Inflammatory macrophage (primary cell): ENCODE measurements around the gene PDE7B.
"Not testable (repeated sequence)": the region's sequence is repeated elsewhere in the genome, so short reads cannot be mapped to it uniquely, and the experiment has no call there.

Source experiments
- DNase-seq, 2 donors: peaks; one replicate each; pipeline ENCODE4 v3.0.0-alpha.2; 2020 to 2022

The PDE7B gene

DNA sequence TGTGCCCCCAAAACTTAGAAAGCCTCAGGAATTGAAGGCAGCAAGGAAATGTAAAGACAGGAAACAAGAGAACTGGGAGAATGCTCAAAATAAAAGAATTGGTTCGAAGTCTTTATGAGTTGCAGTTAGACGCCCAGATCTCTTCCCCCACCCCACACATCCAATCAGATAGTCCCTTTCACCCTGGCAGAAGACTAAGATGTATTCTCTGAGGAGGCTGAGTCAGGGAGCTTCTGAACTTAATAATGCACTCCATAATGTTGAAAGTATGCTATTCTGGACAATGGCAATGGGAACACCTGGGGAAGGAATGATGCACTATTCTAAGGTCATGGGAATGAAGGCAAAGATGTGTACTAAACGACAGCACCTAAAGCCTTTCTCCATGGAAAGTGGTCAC, 225.0 kb downstream of the PDE7B start:
- no peak for DNase-seq

DNA sequence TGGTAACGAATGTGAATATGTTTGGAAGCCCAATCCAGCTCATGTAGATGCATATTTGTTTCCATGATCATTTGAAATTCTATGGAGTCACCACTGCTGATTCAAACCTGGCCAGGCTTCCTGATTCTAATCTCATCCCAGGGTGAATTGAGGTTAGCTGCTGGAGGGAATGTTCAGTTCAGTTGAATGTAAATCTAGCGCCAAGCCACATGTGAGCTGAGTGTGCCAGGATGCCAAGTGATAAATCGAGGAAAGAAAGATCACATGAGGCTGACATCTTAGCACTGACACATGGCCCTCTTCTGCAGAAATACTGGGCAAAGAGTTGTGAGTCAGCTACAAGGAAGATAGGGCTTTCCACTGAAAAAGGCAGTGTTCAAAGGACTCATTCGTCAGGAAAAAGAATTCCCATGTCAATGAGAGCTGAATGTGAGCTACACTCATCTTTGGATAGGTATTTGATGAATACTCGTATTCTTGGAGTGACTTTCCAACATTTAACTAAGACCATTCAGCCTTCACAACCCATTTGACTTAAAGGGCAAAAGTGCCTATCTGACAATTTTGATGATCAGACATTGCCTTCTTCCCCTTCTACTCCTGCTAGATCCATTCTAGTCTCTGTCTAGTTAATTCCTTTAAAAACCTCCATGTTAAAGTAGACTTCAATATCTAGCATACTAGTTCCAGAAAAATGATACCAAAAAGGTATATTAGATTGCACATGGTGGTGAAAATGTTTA, 226.5 kb downstream of the PDE7B start:
- DNase-seq, result no peak

DNA sequence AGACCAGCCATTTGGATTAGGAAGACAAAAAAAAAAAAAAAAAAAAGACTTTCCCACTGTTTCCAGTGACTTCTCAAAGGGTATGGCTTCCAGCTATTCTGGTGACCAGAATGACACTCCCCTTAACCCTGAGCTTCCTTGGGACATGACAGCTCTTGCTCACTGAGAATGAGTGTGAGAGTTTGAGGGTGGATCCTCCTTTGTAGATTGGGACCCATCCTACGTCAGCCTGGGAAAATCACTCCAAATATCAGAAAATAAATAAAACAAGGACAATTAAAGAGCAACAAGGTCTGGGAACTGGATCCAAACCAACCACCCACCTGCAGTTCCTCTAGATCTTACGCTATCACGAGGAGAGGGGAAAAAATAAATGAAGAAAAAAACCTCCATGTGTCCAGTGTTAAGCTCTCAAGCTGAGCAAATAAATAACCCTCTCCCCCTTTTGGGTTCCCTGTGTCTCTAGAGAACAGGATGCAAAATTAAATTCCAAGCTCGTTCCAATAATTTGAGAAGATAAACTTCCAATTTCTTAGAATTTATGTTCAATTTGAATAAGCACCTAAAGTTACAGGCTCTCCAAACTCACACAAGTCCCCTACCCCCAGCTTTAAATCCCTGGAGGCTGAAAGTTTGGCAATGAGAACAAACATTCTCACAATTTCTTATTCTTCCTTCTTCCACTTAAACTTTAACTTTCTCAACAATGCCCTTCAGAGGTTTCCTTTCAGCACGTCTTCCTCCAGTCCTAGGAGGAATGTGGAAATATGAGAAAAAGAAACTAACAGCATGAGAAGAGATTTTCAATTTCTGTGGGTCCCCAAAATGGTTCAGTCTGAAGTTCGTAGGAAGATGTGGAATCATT, 228.4 kb downstream of the PDE7B start:
- no peak for DNase-seq

DNA sequence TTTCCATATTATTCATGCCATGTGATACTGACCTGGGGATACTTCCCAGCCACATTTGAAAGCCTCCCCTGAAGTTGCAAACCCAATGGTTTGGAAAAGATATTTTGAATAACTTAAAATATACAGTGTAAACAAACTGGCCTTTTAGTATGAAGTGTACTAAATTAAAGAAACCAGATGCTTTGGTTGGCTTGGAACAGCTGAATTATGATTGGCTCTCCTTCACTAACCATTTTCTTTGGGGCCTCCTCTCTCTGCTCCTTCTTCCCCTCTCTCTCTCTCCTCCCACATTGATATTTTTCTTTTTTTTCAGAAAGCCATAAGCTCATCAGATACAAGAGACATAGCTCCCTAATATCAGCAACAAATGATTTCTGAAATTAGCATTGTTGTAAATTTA, 232.0 kb downstream of the PDE7B start:
- no peak for DNase-seq

DNA sequence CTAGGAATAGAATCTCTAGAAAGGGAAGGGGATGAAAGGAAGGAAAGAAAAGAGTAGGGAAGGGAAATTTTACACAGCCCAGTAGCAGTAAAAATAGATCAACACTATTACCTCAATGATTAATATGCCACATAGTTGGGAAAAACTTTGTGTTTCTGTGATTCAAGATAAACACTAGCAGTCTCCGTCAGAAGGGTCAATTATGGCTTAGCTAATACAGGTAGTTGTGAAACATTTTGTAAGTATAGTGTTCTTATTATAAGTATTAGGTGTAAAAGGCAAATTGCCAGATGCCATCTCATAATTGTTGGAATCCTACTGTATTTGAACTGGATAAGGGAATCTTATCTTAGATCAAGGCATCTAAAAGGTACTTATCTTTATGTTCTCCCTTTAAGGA, 232.9 kb downstream of the PDE7B start:
- no peak for DNase-seq

DNA sequence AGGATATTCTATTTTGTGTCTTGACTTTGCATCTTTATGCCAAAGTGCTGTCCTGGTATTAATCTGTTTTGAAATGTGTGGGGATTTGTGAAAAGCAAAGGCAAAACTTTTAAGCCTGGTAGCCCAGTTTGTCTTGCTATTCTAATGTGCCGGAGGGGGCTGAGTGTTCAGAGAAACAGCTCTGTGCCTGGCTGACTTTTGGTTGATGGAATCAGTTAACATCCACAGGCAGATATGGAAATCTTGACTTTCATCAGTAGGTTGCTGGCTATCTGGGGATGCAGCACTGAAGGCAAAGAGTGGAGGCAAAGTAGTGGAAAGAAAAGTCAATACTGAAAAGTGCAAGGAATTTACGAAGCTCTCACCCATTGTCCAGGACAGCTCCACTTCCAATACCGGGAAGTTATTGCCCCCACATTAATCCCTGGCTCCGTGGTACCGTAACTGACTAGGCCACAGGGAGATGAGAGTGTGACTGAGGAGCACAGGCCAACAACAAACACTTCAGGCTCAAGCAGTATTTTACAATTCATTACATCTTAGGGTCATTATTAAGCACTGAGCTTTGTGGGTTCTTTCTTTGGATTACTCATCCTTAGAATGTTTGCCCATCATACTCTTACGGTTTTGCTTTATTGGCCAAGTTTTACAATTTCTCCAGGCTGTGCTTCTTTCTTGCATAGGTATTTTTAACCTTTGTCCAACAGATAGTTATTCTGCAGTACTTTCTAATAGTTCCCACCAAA, 234.0 kb downstream of the PDE7B start:
- DNase-seq, result no peak

DNA sequence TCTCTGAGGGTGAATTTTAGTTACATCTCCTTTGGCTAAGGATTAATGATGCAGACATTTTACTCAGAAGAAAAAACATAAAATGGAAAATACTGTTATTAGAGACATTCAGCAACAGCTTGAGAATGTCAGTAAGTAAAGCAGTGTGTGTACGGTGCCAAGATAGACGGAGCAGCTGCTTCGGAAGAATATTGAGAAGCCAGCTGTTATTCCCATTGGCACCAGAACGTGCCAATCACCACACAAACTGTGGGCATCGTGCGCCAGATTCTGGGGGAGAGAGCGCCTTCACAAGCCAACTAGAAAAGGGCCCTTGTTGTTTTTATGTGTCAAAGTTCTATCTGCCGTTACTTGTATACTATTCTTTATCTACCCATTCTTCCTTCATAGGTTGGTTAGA, 235.2 kb downstream of the PDE7B start:
- no peak for DNase-seq

DNA sequence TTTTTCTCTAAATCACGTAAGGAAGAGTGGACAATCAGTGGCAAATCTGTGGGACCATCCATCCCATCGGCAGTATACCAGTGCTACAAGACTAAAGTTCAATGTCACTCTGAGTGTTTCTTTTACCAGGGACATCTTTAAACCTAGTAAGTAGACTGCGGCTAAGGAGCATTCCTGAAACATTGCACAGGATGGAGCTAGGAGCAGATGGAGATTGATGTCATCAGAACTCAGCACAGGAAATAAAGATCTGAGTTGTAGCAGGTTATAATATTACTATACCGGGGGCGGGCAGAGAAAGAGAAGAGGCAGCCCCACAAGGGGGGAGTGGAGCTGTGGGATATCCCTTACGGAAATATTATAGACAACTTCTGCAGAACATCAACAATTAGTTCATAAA, 236.5 kb downstream of the PDE7B start:
- no peak for DNase-seq

DNA sequence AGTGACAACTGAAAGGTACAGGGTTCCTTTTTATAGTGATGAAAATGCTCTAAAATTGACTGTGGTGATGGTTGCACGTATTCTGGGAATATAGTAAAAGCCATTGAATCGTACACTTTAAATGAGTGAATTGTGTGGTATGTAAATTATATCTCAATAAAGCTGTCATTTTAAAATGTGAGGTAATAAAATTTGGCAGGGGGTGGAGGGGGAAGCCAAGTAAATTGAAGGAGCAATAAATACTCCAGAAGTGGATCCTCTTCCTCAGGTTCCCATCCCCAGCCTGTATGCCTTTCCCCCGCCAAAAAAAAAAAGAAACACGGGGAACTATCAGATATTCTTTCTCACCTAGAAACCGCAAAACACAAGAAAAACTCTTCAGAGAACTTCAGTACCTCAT, 237.2 kb downstream of the PDE7B start:
- no peak for DNase-seq

DNA sequence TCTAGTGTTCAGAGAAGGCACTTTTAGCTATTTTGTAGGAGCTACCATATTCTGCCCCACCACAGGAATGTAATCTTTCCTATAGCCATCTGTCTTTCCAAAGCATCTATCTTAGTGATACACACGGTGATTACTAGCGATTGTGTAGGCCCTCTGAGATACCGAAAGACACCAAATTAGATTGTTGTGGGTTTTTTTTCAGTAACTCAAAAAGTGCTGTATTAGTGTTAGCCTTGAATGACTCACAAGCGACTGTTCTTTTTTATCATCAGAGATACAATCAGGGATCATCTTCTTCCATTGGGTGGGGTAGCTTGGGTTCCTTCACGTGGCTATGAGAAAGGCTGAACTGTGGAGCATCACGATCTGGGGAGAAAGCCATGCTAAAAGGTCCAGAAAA, 238.4 kb downstream of the PDE7B start:
- no peak for DNase-seq

DNA sequence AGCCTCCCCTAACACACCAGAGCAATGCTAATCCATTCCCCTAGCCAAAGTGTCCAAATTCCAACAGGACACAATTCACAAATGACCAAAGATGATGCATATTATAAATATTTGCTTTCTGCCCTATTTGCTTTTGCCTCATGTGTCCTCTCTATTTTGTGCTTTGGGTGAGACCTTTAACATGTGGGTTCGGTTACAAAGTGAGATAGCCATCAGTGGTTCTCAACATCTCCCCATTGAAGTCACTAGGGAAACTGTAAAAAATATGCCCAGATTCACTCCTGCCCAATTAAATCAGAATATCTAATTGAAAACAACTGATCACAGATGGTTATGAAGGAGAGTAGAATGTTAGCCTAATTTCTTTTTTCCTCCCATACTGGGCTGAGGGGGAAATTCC, 239.4 kb downstream of the PDE7B start:
- no peak for DNase-seq

DNA sequence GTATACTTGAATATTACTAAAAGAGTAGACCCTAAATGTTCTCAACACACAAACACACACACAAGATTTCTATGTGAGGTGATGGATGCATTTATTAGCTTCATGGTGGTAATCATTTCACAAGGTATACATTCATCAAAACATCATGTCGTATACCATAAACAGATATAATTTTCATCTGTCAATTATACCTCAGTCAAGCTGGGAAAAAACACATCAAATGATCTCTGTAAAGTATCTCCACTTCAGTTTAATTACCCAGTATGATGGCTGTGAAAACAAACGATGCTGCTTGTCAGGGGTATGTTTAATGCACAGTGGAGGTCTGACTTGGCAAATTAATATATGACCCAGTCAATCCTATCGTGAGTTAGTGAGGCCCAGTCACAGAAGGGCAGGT, 241.4 kb downstream of the PDE7B start:
- DNase-seq, result no peak

DNA sequence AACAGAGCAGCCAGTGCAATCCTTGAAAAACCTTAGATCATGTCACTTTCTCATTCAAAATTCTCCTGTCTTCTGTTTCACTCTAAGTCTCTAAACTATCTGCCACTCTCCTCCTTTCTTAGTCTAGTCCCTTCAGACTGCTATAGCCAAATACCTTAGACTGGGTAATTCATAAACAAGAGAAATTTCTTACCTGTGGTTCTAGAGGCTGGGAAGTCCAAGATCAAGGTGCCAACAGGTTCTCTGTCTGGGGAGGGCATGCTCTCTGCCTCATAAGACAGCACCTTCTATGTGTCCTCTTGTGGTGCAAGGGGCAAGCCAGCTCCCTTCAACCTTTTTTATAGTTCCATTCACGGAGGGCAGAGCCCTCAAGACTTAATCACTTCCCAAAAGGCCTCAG, 242.3 kb downstream of the PDE7B start:
- no peak for DNase-seq

DNA sequence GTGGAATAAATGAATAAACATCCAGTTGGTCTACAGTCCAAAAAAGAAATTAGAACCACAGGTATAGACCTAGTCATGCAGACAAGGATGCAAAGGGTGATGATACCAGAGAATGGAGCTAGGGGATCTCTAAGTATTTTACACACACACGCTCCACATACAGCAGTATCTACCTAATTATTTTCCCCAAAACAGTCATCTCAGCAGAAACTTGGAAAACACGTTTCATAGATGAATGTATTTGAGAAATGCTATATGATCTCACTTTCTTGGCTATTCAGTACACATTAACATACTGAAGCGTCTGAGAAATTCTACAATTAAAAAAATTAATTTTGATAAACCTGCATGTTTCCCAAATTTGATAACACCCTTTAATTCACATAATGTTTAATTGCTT, 243.3 kb downstream of the PDE7B start:
- DNase-seq, result no peak

DNA sequence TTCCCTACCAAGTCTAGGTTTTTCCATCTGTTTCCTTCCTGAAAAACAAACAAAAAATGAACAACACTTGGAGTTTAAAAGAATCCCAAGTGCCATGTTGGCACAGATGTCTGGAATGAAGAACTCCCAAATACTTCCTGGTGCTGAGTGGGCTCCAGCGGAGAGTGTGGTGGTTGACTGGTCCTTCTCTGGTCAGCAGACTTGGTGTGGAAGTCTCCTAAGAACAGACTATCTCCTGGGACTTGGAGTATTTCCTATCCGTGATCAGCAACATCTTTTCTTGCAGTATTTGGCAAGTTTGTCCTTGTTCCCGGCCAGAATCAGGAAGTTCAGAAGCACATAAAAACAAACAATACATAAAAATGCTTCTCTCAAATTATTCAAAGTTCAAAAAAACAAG, 244.5 kb downstream of the PDE7B start:
- DNase-seq, result no peak

DNA sequence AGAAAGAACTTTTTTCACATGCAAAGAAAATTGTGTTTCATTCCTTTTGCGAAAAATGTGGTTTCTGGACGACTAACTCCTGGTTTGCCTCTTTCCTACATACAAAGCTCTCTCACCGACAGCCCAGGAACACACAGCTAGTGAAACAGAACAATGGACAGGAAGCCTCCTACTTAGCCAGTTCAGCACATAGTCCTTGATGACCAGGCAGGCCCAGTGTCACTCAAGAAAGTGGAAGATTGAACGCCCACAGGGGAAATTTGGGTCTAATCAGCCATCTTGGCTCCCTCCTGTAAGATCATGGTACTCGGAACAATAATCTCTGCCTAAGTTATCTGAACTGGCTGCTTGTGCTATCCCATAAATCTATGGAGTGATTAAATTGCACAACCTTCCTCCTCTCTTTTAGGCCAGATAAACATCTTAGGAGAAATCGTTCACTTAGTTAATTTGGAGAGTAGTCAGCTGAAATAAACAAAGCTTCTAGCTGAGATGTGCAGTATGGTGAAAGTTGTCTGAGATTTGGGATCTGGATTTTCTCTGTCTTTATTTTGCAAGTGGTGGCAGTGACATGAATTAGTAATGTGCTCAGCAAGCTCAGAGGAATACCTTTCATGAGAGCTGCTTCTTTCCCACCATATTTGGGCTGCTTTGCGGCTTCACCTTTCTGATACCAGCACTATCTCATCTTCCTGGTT, 251.6 kb downstream of the PDE7B start:
- no peak for DNase-seq

DNA sequence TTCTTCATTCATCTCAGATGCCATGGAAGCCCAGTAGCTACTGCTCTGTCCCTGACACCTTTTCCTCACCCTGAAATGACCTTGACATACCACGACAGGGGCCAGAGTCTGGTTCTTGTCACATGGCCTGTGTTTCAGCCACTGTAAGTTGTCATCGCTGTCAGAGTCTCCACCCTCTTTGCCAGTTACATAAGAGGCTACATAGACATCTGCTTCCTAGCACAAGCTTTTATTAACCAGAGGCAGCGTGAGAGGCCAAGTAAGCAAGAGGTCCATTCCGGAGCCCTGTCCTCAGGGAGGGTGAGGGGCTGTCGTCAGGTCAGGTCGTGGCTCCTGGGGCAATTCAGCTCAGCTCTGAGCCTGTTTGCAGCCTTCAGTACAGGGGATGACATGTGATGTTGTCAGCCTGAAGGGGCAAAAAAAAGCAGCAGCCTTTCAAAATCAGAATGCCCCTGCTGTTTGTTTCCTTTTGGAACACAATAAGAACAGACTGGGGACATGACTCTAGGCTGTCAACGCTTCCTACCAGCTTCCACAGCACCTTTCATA, 252.3 kb downstream of the PDE7B start:
- no peak for DNase-seq

DNA sequence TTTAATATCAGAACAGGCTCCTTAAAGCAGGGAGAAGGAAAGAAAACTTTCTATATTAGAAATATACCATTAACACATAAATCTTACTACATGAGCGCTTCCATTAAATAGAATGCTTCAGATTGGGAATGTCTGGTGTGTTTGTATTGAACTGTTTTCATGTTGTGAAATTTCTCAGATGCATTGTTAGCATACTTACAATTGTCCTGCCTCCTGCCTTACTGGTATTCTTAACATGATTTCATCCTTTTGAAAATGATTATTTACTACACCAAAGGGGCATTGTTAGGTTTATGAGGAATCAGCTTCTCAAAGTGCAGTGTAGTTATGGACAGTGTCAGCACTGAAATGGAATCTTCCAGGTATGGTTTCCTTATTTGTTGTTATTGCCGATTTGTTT, 253.1 kb downstream of the PDE7B start:
- DNase-seq, result no peak

DNA sequence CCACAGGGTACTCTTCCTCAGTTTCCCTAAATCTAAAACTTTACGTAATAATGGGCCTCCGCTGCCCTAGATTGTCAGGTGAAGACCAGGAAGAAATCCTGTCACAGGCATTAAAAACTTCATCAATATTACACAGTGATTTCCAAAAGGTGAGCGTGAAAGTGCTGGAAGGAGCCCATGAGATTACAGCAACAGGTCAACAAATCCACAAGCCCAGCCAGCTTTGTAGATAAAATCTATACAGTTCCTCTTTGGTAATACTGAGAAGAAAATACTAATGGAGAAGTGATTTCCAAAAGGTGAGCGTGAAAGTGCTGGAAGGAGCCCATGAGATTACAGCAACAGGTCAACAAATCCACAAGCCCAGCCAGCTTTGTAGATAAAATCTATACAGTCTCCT, 254.3 kb downstream of the PDE7B start:
- not testable (repeated sequence) for DNase-seq

DNA sequence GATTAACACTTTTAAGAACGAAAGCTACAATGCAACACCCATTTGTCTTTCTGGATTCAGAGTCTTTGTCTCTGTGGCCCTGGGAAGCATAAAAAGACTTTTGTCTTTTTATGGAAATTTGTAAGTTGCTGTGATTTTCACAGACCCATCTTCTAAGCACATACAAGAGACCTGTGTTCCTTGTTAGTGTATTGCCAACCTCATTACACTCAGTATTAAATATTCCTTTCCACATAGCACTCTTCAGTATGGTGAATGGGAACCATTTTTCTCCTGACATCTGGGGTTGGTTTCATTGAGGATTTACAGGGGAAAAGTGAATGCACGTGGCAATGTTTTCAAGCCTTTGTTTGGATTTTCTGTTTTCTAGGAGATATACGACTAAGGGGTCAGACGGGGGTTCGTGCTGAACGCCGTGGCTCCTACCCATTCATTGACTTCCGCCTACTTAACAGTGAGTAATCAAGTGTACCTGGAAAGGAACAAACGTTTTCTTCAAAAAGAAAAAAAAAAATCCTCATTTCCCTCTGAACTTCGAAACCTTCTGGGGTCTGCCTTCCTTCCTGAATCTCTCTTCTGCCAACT, 257.0 kb downstream of the PDE7B start:
- DNase-seq, result no peak

DNA sequence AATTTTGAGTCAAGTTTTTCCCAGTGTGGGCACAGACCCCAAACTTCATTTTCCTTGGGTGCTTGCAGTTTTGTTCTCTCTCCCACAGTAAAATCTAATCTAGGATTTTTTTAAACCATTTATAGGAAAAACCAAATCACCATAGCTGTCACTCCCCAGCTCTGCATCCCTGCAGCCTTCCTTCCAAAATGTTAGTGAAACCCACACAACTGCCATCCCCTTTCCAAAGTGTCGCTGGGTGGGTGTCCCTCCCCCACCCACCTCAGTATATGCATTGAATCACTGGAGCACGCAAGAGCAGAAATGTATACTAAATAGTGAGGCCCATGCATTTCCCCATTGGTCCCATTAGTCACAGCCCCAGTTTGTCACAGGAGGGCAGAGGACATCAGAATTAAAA, 260.3 kb downstream of the PDE7B start:
- DNase-seq, result no peak

DNA sequence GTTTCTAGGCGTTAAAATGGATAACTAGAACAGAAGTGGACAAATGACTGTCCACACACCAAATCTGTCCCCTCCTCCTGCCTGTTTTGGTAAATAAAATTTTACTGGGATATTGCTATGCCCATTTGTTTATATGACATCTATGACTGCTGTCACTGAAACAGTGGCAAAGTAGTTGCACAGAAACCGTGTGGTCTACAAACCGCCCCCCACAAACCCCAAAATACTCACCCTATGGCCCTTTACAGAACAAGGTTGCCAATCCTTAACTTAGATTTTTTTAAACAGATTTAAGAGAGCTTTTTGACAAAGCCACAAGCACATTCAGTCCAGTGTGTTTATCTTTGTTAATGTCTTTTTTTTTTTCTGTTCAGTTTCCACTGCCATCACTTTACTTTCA, 260.8 kb downstream of the PDE7B start:
- no peak for DNase-seq
